Peyer's patch (tissue), 4 donors: ENCODE measurements around the gene ADAM12. TPM values are rescaled to one million over a fixed set of nuclear protein-coding genes. Genes with fewer than 3 reads are reported as not detected.

Experiments used
- DNase-seq, 3 donors: peaks; one replicate each; pipeline ENCODE4 v3.0.0-alpha.2; 2017 to 2019
- H3K27ac ChIP-seq, 4 donors: fragments of 200-600 bp; sonication (generic); one replicate each; pipeline ENCODE4 v1.5.1; 2016 to 2019
- H3K27me3 ChIP-seq, 2 donors: fragments of 200-600 bp; sonication (generic); one replicate each; pipeline ENCODE4 v1.5.1; 2019
- H3K36me3 ChIP-seq, 3 donors: fragments of 200-600 bp; sonication (generic); one replicate each; pipeline ENCODE4 v1.5.1; 2016 to 2019
- H3K4me1 ChIP-seq, 4 donors: fragments of 200-600 bp; sonication (generic); one replicate each; pipeline ENCODE4 v1.5.1; 2016 to 2019
- H3K4me3 ChIP-seq, 4 donors: fragments of 200-600 bp; sonication (generic); 1 replicate in 3 of 4; 2 replicates in 1 of 4; pipeline ENCODE4 v1.5.1; 2016 to 2019; ENCODE audit warnings: mild to moderate bottlenecking in 1 of 4
- H3K9me3 ChIP-seq, 4 donors: fragments of 200-600 bp; sonication (generic); one replicate each; pipeline ENCODE4 v1.5.1; 2016 to 2019; ENCODE audit warnings: mild to moderate bottlenecking in 1 of 4
- CTCF ChIP-seq, 6 experiments: fragments of 450-650 bp in 4 of 6; fragments of 200-600 bp in 2 of 6; sonication (generic) in 1 of 6; IDR thresholded peaks; one replicate each; pipeline ENCODE4 v1.5.1; 2017 to 2019; ENCODE audit warnings: antibody characterized with exemption in 6 of 6, mild to moderate bottlenecking in 3 of 6, moderate library complexity in 1 of 6
- POLR2A ChIP-seq, 2 donors: fragments of 450-650 bp; IDR thresholded peaks; one replicate each; pipeline ENCODE4 v1.5.1; 2017; ENCODE audit warnings: antibody characterized with exemption in 2 of 2, mild to moderate bottlenecking in 2 of 2, moderate library complexity in 2 of 2
- total RNA-seq, 4 donors: library from RNA; depleted of rRNA; stranded (reverse); fragments of >200 nt; gene quantifications; one replicate each; pipeline ENCODE4 v1.1.0, GENCODE V29; 2016

ADAM12 gene
- total RNA-seq, 4 donors from 2014 or later = 0.13 to 2.5 (median 0.66) TPM

- TF ChIP-seq POLR2A (IDR thresholded peaks at IDR 0.05) (no peak), CTCF (IDR thresholded peaks at IDR 0.05) (no peak)
- H3K36me3 ChIP-seq = no peaks in the 10 kb centered on the region
- DNase-seq = no peak
- H3K27me3 ChIP-seq = no peaks in the 10 kb centered on the region
- H3K4me1 ChIP-seq = peaks cover 0 to 7% (median 0%) of the 10 kb centered on the region in 4 donors
- H3K27ac ChIP-seq = no peak overlapping the region
- H3K9me3 ChIP-seq = no peaks in the 10 kb centered on the region
- no peak overlapping the region for H3K4me3 ChIP-seq
Measured at GRCh38 chr10:126130271-126130710, 258.0 kb downstream of the ADAM12 start.

GRCh38 chr10:126129026-126129425, 259.3 kb downstream of the ADAM12 start:
- no peaks in the 10 kb centered on the region for H3K4me1 ChIP-seq
- no peak overlapping the region for H3K27ac ChIP-seq
- no peak for TF ChIP-seq POLR2A (IDR thresholded peaks at IDR 0.05)
- TF ChIP-seq CTCF (IDR thresholded peaks at IDR 0.05) = no peak
- H3K4me3 ChIP-seq = no peak overlapping the region
- no peaks in the 10 kb centered on the region for H3K27me3 ChIP-seq
- DNase-seq = no peak
- no peaks in the 10 kb centered on the region for H3K36me3 ChIP-seq
- no peaks in the 10 kb centered on the region for H3K9me3 ChIP-seq

DNA sequence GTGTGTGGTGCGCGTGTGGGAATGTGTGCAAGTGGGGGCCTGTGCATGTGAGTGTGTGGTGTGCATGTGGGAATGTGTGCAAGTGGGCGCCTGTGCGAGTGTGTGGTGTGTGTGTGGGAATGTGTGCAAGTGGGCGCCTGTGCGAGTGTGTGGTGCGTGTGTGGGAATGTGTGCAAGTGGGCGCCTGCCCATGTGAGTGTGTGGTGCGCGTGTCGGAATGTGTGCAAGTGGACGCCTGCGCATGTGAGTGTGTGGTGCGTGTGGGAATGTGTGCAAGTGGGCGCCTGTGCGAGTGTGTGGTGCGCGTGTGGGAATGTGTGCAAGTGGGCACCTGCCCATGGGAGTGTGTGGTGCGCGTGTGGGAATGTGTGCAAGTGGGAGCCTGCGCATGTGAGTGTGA, 259.7 kb downstream of the ADAM12 start:
- Histone ChIP-seq H3K27ac (no peak overlapping the region), H3K36me3 (no peaks in the 10 kb centered on the region), H3K4me1 (no peaks in the 10 kb centered on the region), H3K27me3 (no peaks in the 10 kb centered on the region), H3K4me3 (no peak overlapping the region), H3K9me3 (no peaks in the 10 kb centered on the region)
- DNase-seq = no peak
- TF ChIP-seq POLR2A (IDR thresholded peaks at IDR 0.05) (no peak), CTCF (IDR thresholded peaks at IDR 0.05) (no peak)

DNA sequence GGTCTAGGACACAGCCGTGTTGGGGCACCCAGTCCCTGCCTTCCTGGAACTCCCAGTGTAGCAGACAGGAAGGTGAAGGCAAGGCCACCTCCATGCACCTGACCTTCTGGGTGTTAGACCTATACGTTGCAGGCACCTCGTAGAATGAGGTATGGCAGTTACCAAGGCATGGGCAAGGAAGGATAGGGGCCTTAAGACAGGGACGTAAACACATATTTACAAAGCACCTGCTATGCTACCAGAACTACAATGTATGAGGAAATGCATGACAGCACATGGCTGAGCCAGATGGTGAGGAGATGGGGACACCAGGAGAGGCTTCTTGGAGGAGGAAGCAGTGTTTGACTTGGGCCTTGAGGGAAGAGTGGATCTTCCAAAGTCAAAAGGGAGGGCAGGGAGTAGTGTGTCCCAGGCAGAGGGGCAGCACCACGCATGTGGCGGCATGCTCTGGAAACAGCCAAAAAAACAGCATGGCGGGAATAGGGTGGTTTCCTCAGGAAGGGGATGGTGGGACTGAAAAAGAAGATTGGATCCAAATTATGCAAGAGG, 260.7 kb downstream of the ADAM12 start:
- no peaks in the 10 kb centered on the region for H3K36me3 ChIP-seq
- TF ChIP-seq POLR2A (IDR thresholded peaks at IDR 0.05) = no peak
- no peak for TF ChIP-seq CTCF (IDR thresholded peaks at IDR 0.05)
- no peaks in the 10 kb centered on the region for H3K9me3 ChIP-seq
- DNase-seq = no peak
- H3K27me3 ChIP-seq = no peaks in the 10 kb centered on the region
- no peak overlapping the region for H3K4me3 ChIP-seq
- H3K4me1 ChIP-seq = no peaks in the 10 kb centered on the region
- no peak overlapping the region for H3K27ac ChIP-seq

- no peaks in the 10 kb centered on the region for H3K4me1 ChIP-seq
- H3K9me3 ChIP-seq = no peaks in the 10 kb centered on the region
- H3K27ac ChIP-seq = no peak overlapping the region
- TF ChIP-seq POLR2A (IDR thresholded peaks at IDR 0.05) (no peak), CTCF (IDR thresholded peaks at IDR 0.05) (no peak)
- no peak for DNase-seq
- no peak overlapping the region for H3K4me3 ChIP-seq
- H3K36me3 ChIP-seq = no peaks in the 10 kb centered on the region
- H3K27me3 ChIP-seq = no peaks in the 10 kb centered on the region
Measured at GRCh38 chr10:126126866-126127265, 261.4 kb downstream of the ADAM12 start.

DNA sequence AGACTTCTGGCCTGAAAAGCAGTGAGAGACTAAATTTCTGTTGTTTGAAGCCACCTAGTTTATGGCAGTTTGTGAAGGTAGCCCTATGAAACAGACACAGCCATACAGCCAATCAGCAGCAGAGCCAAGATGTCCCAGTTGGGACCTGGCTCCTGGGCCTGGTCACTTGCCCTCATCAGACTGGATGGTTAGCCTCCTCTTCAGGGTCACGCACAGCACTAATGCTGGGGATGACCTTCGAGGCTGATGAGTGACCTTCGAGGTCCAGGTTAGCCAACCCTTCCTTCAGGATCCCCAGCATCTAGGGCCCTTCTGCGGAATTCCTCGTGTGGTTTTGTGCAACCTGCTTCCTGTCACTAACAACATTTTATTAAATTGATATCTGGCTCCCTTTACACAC, 262.3 kb downstream of the ADAM12 start:
- no peak for TF ChIP-seq POLR2A (IDR thresholded peaks at IDR 0.05)
- TF ChIP-seq CTCF (IDR thresholded peaks at IDR 0.05) = no peak
- Histone ChIP-seq H3K27me3 (no peaks in the 10 kb centered on the region), H3K9me3 (no peaks in the 10 kb centered on the region), H3K4me1 (no peaks in the 10 kb centered on the region), H3K36me3 (no peaks in the 10 kb centered on the region), H3K27ac (no peak overlapping the region), H3K4me3 (no peak overlapping the region)
- DNase-seq = no peak
